GM10266 (cell line): ENCODE measurements around the gene TPM1.

ENCODE experiments used
- DNase-seq: peaks from one replicate; pipeline ENCODE4 v3.0.0; 2012; ENCODE audit errors: extremely low spot score
- CTCF ChIP-seq: IDR thresholded peaks from 2 replicates; pipeline ENCODE4 v1.5.1; 2012; ENCODE audit warnings: mild to moderate bottlenecking, low read depth; ENCODE audit not compliant: control insufficient read depth, insufficient read depth; ENCODE audit errors: missing control alignments

TPM1 gene

GRCh38 chr15:63084806-63085205, 42.3 kb downstream of the TPM1 start:
- no peak for TF ChIP-seq CTCF
- no peak for DNase-seq

- no peak for DNase-seq
- TF ChIP-seq CTCF = no peak
Observed at GRCh38 chr15:63085289-63085688, 42.7 kb downstream of the TPM1 start.

- TF ChIP-seq CTCF = no peak
- DNase-seq = no peak
Observed at GRCh38 chr15:63086271-63086670, 43.7 kb downstream of the TPM1 start.

GRCh38 chr15:63086947-63087346, 44.4 kb downstream of the TPM1 start:
- TF ChIP-seq CTCF = no peak
- no peak for DNase-seq

- DNase-seq = no peak
- no peak for TF ChIP-seq CTCF
Observed at GRCh38 chr15:63088533-63089245, 46.1 kb downstream of the TPM1 start.

- no peak for DNase-seq
Observed at GRCh38 chr15:63089260-63090043, 46.9 kb downstream of the TPM1 start.

More at GRCh38 chr15:63089260-63090043, 46.9 kb downstream of the TPM1 start:
- no peak for TF ChIP-seq CTCF
